GM18873 (cell line): ENCODE data around the gene EDC4.
"Not testable (repeated sequence)": the region's sequence is repeated elsewhere in the genome, so short reads cannot be mapped to it uniquely, and the experiment has no call there.

ENCODE experiments used
- ATAC-seq: cut with Tn5 transposase; IDR thresholded peaks from one replicate; pipeline ENCODE4 v1.9.1; 2021; ENCODE audit warnings: mild to moderate bottlenecking, moderate library complexity, moderate number of reproducible peaks; ENCODE audit not compliant: unreplicated experiment, low FRiP score

Gene EDC4

GRCh38 chr16:67893743-67894399, 21.0 kb downstream of the EDC4 start:
- ATAC-seq: peak; percentile 19

GRCh38 chr16:67897231-67897630, 24.4 kb downstream of the EDC4 start:
- ATAC-seq: no peak

- ATAC-seq: no peak
These were observed 28.9 kb downstream of the EDC4 start for GRCh38 chr16:67901734-67902133.

DNA sequence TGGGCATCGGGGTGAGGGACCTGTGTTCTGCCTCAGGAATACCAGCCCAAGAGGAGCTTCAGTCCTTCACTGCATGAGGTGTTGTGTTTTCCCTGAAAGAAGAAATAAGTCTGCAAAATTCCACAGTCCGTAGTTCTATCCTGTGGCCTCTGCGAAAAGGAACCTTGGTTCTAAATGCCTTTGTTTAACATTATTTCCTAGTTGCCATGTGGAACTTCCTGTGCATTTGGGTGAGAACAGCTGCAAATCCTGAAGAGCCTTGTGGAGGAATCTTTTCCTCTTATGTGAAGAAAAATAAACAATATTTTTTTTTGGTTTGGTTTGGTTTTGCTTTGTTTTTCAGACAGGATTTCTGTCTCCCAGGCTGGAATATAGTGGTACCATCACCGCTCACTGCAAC, 30.0 kb downstream of the EDC4 start:
- ATAC-seq: no peak

DNA sequence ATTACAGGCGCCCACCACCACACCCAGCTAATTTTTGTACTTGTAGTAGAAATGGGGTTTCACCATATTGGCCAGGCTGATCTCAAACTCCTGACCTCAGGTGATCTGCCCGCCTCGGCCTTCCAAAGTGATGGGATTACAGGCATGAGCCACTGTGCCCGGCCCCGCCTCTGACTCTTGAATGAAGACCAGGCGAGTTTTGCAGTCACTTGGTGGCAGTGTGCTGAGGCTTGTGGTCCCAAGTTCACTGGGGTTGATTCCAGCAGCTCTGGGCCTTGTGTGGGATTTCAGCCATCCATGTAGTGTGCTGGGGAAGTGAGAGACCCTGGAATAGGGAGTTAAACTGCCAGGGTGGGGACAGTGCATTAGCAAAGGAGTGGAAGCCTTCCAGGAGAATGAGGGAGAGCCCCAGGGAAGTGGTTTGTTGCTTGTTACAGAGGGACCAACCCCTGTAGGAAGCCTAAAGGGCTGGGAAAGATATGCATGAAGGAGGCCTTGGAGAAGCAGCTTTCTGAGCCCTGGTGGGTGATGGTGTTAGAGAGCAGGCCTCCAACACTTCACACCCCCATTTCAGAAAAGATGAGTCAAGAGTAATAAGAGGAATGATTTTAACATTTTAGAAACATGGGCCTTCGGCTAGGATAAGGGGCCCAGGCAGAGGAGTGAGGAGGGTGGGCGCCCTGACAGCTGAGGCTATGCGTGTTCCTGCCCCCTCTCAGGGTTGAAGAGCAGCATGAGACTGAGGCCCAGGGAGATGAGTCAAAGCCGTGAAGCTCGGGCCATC, 34.7 kb downstream of the EDC4 start:
- no peak for ATAC-seq

DNA sequence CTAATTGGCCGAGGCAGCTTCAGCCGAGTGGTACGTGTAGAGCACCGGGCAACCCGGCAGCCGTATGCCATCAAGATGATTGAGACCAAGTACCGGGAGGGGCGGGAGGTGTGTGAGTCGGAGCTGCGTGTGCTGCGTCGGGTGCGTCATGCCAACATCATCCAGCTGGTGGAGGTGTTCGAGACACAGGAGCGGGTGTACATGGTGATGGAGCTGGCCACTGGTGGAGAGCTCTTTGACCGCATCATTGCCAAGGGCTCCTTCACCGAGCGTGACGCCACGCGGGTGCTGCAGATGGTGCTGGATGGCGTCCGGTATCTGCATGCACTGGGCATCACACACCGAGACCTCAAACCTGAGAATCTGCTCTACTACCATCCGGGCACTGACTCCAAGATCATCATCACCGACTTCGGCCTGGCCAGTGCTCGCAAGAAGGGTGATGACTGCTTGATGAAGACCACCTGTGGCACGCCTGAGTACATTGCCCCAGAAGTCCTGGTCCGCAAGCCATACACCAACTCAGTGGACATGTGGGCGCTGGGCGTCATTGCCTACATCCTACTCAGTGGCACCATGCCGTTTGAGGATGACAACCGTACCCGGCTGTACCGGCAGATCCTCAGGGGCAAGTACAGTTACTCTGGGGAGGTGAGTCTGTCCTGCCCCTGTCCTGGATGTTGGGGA, 36.3 kb downstream of the EDC4 start:
- no peak for ATAC-seq

DNA sequence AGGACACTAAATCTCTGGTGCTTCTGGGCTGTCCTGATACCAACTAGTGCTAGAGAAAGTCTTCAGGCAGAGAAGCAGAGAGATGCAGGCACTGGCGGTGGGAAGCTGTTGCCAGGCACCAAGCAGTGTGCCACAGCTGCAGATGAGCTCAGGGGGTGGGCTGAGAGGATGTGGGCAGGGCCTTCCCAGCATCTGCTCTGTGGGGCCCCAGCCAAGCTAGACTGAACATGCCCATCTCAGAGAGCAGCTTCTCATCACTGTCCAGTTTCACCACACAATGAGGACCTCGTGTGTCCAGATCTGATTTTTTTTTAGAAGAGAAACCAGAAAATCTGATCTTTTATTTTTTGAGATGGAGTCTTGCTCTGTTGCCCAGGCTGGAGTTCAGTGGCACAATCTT, 37.3 kb downstream of the EDC4 start:
- ATAC-seq: no peak

GRCh38 chr16:67914758-67915495, 42.1 kb downstream of the EDC4 start:
- no peak for ATAC-seq

DNA sequence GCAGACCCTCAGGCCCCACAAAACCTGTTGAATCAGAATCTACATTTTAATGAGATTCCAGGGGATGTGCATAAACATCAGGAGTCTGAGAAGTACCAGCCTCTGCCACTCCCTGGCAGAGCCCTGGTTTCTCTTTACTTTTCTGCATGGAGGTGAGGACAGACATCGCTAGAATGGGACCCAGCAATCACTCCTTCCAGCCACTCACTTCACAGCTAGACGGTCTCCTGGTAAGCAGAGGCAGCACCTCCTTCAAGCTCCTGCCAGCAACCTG, 42.6 kb downstream of the EDC4 start:
- ATAC-seq: not testable (repeated sequence)

DNA sequence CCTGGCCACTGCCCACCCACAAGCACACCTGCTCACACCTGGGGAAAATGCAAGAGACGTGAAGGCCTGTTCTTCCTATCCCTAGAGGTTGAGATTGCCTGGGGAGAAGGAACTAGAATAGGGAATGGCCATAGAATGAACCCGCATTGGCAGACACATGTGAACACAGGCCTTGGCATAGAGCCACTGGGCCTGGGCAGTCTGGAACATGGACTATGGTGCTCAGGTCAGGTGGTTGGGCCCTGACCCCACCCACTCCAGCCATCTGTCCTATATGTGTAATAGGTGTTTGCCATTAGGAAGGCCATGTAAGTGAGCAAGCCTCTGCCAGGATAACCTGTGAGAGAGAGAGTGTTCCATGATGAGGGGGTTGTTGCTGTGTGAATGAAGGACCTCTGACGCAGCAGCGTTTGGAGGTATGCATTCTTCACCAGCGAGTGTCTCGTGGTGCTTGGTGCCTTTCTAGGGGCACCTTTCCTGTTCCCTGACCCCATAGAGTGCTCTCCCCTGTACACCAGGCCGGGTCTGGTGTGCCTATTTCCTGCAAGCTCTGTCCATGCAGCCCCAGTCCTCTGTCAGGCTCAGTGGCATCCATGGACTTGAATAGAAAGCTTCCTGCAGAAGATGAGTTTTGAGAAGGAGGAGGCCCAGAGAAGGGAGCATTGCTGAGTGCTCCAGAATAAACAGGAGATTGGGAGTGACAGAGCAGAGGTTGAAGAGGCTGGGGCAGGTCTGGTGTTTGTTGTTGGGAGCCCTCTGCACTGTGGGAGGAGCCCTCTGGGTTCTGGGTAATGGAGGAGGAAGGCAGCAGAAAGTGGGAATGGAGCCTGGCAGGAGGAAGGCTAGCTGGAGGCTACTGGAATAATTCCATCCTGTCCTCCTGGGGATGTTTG, 43.2 kb downstream of the EDC4 start:
- ATAC-seq: no peak

GRCh38 chr16:67917140-67917851, 44.4 kb downstream of the EDC4 start:
- no peak for ATAC-seq

GRCh38 chr16:67917852-67918236, 45.0 kb downstream of the EDC4 start:
- no peak for ATAC-seq

GRCh38 chr16:67919622-67920221, 46.9 kb downstream of the EDC4 start:
- ATAC-seq: no peak

- no peak for ATAC-seq
These were observed 49.4 kb downstream of the EDC4 start for GRCh38 chr16:67922221-67922620.

GRCh38 chr16:67922740-67923139, 49.9 kb downstream of the EDC4 start:
- no peak for ATAC-seq

GRCh38 chr16:67923414-67924116, 50.7 kb downstream of the EDC4 start:
- no peak for ATAC-seq

DNA sequence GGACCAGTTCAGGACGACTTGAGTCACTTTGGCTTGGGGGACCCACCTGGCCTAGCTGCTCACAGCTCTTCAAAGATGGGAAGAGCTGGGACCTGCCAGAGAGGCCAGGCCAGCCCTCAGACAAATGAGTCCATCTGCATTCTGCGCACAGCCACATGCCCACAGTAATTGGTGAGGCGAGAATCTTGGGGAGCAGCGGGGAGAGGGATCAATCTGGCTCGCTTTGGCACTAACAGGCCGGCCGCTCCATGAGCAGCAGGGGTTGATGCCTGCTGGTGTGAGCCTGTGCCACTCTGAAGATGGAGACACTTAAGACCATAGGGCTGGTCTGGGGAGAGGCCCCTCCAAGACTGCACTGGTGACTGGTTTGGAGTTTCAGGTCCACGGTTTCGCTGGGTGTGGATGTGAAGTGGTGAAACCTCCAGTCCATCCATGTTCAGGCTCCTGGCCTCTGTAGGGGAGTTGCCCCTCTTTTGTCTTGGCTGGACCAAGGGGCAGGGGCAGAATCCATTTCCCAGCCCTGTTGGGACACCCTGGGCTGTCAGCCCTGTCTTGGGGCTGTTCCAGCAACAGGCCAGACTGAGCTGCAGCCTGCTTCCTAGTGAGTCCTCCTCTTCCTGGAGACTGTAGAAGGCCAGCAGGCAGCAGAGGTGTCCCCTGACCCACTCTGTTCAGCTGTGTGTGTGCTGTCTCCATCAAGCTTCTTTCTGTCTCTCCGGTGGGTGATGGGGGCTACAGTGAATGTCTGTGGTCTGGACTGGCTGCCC, 51.5 kb downstream of the EDC4 start:
- no peak for ATAC-seq
